HepG2 (cell line): ENCODE measurements around the gene HABP2.

Experiments used
- REST ChIP-seq, 2 experiments: IDR thresholded peaks; 2 replicates each; pipeline ENCODE4 v1.6.1; 2011 to 2012; ENCODE audit warnings: low read length in 2 of 2, borderline replicate concordance in 1 of 2, low read depth in 1 of 2, mild to moderate bottlenecking in 1 of 2, moderate library complexity in 1 of 2
- SMARCC2 ChIP-seq: fragments of 450-650 bp; IDR thresholded peaks from 2 replicates; pipeline ENCODE4 v1.6.1; 2017; ENCODE audit warnings: antibody characterized with exemption, mild to moderate bottlenecking
- SRSF1 ChIP-seq: fragments of 200-400 bp; formaldehyde crosslinking; optimal IDR thresholded peaks from 2 replicates; pipeline ENCODE3; 2017; ENCODE audit warnings: mild to moderate bottlenecking, low read depth, low read length, moderate library complexity

GRCh38 chr10:113518816-113519591, 33.8 kb upstream of the HABP2 start:
- no peak for TF ChIP-seq SMARCC2
- TF ChIP-seq SRSF1 = no peak
- no peak for TF ChIP-seq REST (IDR thresholded peaks at IDR 0.05; ENCODE audit: borderline replicate concordance in 1 of 2, low read depth in 1 of 2, low read length in 2 of 2)
